Activated CD8-positive, alpha-beta T cell treated with anti-CD3 and anti-CD28 coated beads, Interleukin-2, amount 10 ng/mL, durations not matched to agents 7 days and 5 days (primary cell): ENCODE data around the gene LTBP4. TPM values are rescaled to one million over a fixed set of nuclear protein-coding genes. Genes with fewer than 3 reads are reported as not detected.
A peak's percentile ranks its signal among the peaks of the same experiment; 100 is the strongest.

ENCODE experiments used
- ATAC-seq: fragments of 150-1000 bp; cut with Tn5 transposase; one replicate; pipeline ENCODE4 v1.10.0; 2021; ENCODE audit warnings: moderate library complexity
- CTCF ChIA-PET: fragments of 350-600 bp; sonication (Branson Sonifier 250); formaldehyde crosslinking; loops from one replicate; lab custom pipeline; 2021; ENCODE audit warnings: antibody characterized with exemption; lab: Charles Lee
- POLR2A ChIA-PET: fragments of 350-600 bp; sonication (Branson Sonifier 250); formaldehyde crosslinking; loops from one replicate; lab custom pipeline; 2021; ENCODE audit warnings: antibody characterized with exemption; lab: Charles Lee
- DNase-seq: peaks from one replicate; pipeline ENCODE4 v3.0.0-alpha.2; 2020
- H3K27ac Mint-ChIP-seq: one replicate; pipeline ENCODE4 v1.8.0; 2021; ENCODE audit warnings: mild to moderate bottlenecking, mixed read lengths
- H3K27me3 Mint-ChIP-seq: one replicate; pipeline ENCODE4 v1.8.0; 2021; ENCODE audit warnings: low read depth, mixed read lengths
- H3K36me3 Mint-ChIP-seq: one replicate; pipeline ENCODE4 v1.8.0; 2021; ENCODE audit warnings: low read depth, mixed read lengths
- H3K4me1 Mint-ChIP-seq: one replicate; pipeline ENCODE4 v1.8.0; 2021; ENCODE audit warnings: low read depth, mixed read lengths
- H3K4me3 Mint-ChIP-seq: one replicate; pipeline ENCODE4 v1.8.0; 2021; ENCODE audit warnings: mild to moderate bottlenecking, mixed read lengths
- H3K9me3 Mint-ChIP-seq: one replicate; pipeline ENCODE4 v1.8.0; 2022; ENCODE audit warnings: mixed read lengths; ENCODE audit not compliant: insufficient read depth
- total RNA-seq, 2 experiments: library from RNA; stranded (reverse); gene quantifications; one replicate each; pipeline ENCODE4 v1.2.3, GENCODE V29; 2021

The LTBP4 gene
- total RNA-seq, 2 experiments from 2014 or later, result 54.3 to 54.7 TPM

GRCh38 chr19:40614622-40615411 is 13.6 kb downstream of the LTBP4 start:
- CTCF ChIA-PET, result interaction anchor here (0.7 to 3.8 kb wide), 7 partner anchors 10 to 151 kb away, joined by 3 to 47 read pairs (median 9); partner anchors contain the start of gene LTBP4
- peak; percentile 23 for ATAC-seq
- Mint-ChIP-seq H3K9me3 (no peaks in the 10 kb centered on the region), H3K4me1 (peaks cover 48% of the 10 kb centered on the region), H3K36me3 (peaks cover 4% of the 10 kb centered on the region), H3K27me3 (no peaks in the 10 kb centered on the region), H3K27ac (peak overlapping the region; percentile 94), H3K4me3 (peak overlapping the region; percentile 90)
- POLR2A ChIA-PET, result interaction anchor here (0.6 to 4.3 kb wide), 2 partner anchors 10 to 83 kb away, joined by 3 to 33 read pairs; no protein-coding TSS in a partner anchor
- DNase-seq, result peak; percentile 82

DNA sequence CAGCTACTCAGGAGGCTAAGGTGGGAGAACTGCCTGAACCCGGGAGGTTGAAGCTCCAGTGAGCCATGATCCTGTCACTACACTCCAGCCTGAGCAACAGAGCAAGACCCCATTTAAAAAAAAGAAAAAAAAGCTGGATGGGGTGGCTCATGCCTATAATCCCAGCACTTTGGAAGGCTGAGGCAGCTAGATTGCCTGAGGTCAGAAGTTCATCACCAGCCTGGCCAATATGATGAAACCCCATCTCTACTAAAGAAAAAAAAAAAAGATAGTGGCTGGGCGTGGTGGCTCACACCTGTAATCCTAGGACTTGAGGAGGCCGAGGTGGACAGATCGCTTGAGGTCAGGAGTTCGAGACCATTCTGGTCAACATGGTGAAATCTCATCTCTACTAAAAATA is 15.0 kb downstream of the LTBP4 start:
- ATAC-seq, result no peak
- ChIA-PET POLR2A (interaction anchor here (4.3 kb wide), 1 partner anchor 12 kb away, joined by 33 read pairs; no protein-coding TSS in a partner anchor), CTCF (interaction anchor here (0.9 to 3.8 kb wide), 3 partner anchors 12 to 93 kb away, joined by 3 to 47 read pairs (median 25); no protein-coding TSS in a partner anchor)
- H3K9me3 Mint-ChIP-seq, result no peaks in the 10 kb centered on the region
- peaks cover 6% of the 10 kb centered on the region for H3K36me3 Mint-ChIP-seq
- H3K27me3 Mint-ChIP-seq, result no peaks in the 10 kb centered on the region
- DNase-seq, result no peak
- H3K4me1 Mint-ChIP-seq, result peaks cover 35% of the 10 kb centered on the region
- H3K4me3 Mint-ChIP-seq, result no peak overlapping the region
- H3K27ac Mint-ChIP-seq, result no peak overlapping the region

GRCh38 chr19:40616941-40617340 is 15.8 kb downstream of the LTBP4 start:
- no peak overlapping the region for H3K27ac Mint-ChIP-seq
- ChIA-PET CTCF (interaction anchor here (0.9 to 2.8 kb wide), 2 partner anchors 17 to 94 kb away, joined by 3 to 47 read pairs; no protein-coding TSS in a partner anchor), POLR2A (no interaction called here)

GRCh38 chr19:40617961-40618360 is 16.8 kb downstream of the LTBP4 start:
- POLR2A ChIA-PET, result no interaction called here
- CTCF ChIA-PET, result interaction anchor here (1.4 to 4.8 kb wide), 2 partner anchors 8 to 17 kb away, joined by 3 to 60 read pairs; no protein-coding TSS in a partner anchor
- H3K4me1 Mint-ChIP-seq, result peaks cover 24% of the 10 kb centered on the region
- no peak overlapping the region for H3K4me3 Mint-ChIP-seq
- ATAC-seq (no peak), DNase-seq (no peak)
- H3K27me3 Mint-ChIP-seq, result no peaks in the 10 kb centered on the region
- no peak overlapping the region for H3K27ac Mint-ChIP-seq
- H3K36me3 Mint-ChIP-seq, result peaks cover 13% of the 10 kb centered on the region
- no peaks in the 10 kb centered on the region for H3K9me3 Mint-ChIP-seq

More at GRCh38 chr19:40616941-40617340, 15.8 kb downstream of the LTBP4 start:
- Mint-ChIP-seq H3K4me1 (peaks cover 34% of the 10 kb centered on the region), H3K4me3 (no peak overlapping the region), H3K9me3 (no peaks in the 10 kb centered on the region), H3K36me3 (peaks cover 11% of the 10 kb centered on the region), H3K27me3 (no peaks in the 10 kb centered on the region)
- DNase-seq, result no peak
- no peak for ATAC-seq

- POLR2A ChIA-PET, result interaction anchor here (0.6 kb wide), 1 partner anchor 159 kb away, joined by 3 read pairs; the partner anchor contains the start of gene RAB4B
- CTCF ChIA-PET, result interaction anchor here (1.4 to 4.8 kb wide), 3 partner anchors 10 to 15 kb away, joined by 3 to 60 read pairs (median 5); no protein-coding TSS in a partner anchor
- Mint-ChIP-seq H3K9me3 (no peaks in the 10 kb centered on the region), H3K4me3 (no peak overlapping the region), H3K27me3 (no peaks in the 10 kb centered on the region), H3K27ac (no peak overlapping the region), H3K4me1 (peaks cover 11% of the 10 kb centered on the region), H3K36me3 (peaks cover 13% of the 10 kb centered on the region)
- no peak for DNase-seq
- no peak for ATAC-seq
Measured at GRCh38 chr19:40619333-40620160, 18.4 kb downstream of the LTBP4 start.

DNA sequence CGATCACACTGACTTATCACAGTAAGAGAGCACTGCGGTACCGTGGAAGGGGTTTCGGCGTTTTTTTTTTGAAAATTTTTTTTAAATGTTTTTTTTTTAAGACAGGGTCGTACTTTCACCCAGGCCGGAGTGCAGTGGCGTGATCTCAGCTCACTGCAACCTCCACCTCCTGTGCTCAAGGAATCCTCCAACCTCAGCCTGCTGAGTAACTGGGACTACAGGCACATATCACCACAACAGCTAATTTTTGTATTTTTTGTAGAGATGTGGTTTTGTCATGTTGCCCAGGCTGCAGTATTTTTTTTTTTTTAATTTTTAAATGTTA is 19.0 kb downstream of the LTBP4 start:
- H3K27me3 Mint-ChIP-seq, result no peaks in the 10 kb centered on the region
- no peaks in the 10 kb centered on the region for H3K9me3 Mint-ChIP-seq
- no peak for DNase-seq
- no peak overlapping the region for H3K4me3 Mint-ChIP-seq
- ATAC-seq, result no peak
- CTCF ChIA-PET, result interaction anchor here (1.9 to 4.8 kb wide), 2 partner anchors 14 to 16 kb away, joined by 5 to 60 read pairs; no protein-coding TSS in a partner anchor
- H3K4me1 Mint-ChIP-seq, result peaks cover 9% of the 10 kb centered on the region
- POLR2A ChIA-PET, result no interaction called here
- H3K27ac Mint-ChIP-seq, result no peak overlapping the region
- peaks cover 15% of the 10 kb centered on the region for H3K36me3 Mint-ChIP-seq

DNA sequence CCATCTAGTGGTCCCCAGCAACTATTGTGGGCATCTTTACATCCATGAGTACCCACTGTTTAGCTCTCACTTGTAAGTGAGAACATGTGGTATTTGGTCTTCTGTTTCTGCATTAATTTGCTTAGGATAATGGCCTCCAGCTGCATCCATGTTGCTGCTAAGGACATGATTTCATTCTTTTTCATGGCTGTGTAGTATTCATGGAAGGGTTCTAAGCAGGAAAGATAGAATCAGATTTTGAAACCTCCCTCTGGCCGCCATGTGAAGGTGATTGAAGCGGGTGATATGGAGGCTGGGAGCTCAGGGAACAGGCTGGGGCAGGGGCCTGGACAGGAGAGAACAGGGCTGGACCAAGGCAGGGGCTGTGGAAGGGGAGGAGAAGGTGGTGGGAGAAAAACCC is 20.1 kb downstream of the LTBP4 start:
- Mint-ChIP-seq H3K27ac (no peak overlapping the region), H3K9me3 (no peaks in the 10 kb centered on the region), H3K4me1 (peaks cover 15% of the 10 kb centered on the region), H3K36me3 (peaks cover 18% of the 10 kb centered on the region), H3K4me3 (no peak overlapping the region), H3K27me3 (no peaks in the 10 kb centered on the region)
- ATAC-seq (no peak), DNase-seq (no peak)
- ChIA-PET CTCF (interaction anchor here (1.9 to 4.8 kb wide), 2 partner anchors 13 to 17 kb away, joined by 5 to 60 read pairs; no protein-coding TSS in a partner anchor), POLR2A (interaction anchor here (0.6 kb wide), 1 partner anchor 9 kb away, joined by 3 read pairs; no protein-coding TSS in a partner anchor)

DNA sequence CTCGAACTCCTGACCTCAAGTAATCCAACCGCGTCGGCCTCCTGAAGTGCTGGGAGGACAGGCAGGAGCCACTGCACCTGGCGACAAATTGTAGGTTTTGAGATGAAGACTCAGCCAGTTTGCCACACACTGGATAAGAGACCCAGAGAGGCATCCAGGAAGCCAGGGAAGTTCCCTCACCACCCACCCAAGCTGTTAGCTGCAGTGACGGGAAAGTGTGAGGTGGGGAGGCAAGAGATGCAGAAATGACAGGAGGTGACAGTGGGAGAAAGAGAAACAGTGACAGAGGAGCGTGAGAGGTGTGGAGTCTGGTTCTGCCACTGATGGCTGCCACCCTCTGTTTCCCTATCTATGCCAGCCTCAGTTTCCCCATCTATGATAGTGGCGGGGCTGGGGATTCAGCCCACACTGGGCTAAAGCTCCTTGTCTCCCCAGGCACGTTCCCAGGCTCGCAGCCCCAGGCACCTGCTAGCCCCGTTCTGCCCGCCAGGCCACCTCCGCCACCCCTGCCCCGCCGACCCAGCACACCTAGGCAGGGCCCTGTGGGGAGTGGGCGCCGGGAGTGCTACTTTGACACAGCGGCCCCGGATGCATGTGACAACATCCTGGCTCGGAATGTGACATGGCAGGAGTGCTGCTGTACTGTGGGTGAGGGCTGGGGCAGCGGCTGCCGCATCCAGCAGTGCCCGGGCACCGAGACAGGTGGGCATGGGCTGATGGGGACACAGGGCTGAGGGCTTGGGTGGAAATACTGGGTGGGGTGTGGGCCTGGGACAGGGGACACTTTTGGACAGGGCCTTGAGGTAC is 21.0 kb downstream of the LTBP4 start:
- H3K9me3 Mint-ChIP-seq, result no peaks in the 10 kb centered on the region
- ChIA-PET POLR2A (no interaction called here), CTCF (interaction anchor here (3.2 to 4.8 kb wide), 2 partner anchors 12 kb away, joined by 22 to 60 read pairs; no protein-coding TSS in a partner anchor)
- H3K4me1 Mint-ChIP-seq, result peaks cover 16% of the 10 kb centered on the region
- ATAC-seq, result no peak
- H3K4me3 Mint-ChIP-seq, result no peak overlapping the region
- no peak for DNase-seq
- H3K36me3 Mint-ChIP-seq, result peaks cover 18% of the 10 kb centered on the region
- no peak overlapping the region for H3K27ac Mint-ChIP-seq
- H3K27me3 Mint-ChIP-seq, result no peaks in the 10 kb centered on the region

DNA sequence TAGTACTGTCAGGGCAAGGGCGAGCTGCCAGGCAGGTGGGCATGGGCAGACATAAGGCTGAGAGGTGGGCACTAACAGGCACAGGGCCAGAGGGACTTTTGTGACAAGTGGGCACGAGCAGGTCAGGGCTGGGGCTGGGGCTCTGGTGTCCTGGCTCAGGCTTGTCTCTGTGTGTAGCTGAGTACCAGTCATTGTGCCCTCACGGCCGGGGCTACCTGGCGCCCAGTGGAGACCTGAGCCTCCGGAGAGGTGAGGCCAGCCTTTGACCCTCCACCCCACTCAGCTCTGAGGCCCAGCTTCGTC is 21.6 kb downstream of the LTBP4 start:
- ChIA-PET POLR2A (no interaction called here), CTCF (interaction anchor here (3.2 kb wide), 1 partner anchor 11 kb away, joined by 22 read pairs; no protein-coding TSS in a partner anchor)
- no peak for ATAC-seq
- Mint-ChIP-seq H3K9me3 (no peaks in the 10 kb centered on the region), H3K27ac (no peak overlapping the region), H3K27me3 (no peaks in the 10 kb centered on the region), H3K36me3 (peaks cover 18% of the 10 kb centered on the region), H3K4me1 (peaks cover 16% of the 10 kb centered on the region), H3K4me3 (no peak overlapping the region)
- no peak for DNase-seq

- Mint-ChIP-seq H3K27ac (no peak overlapping the region), H3K27me3 (no peaks in the 10 kb centered on the region), H3K4me3 (no peak overlapping the region), H3K36me3 (peaks cover 18% of the 10 kb centered on the region), H3K9me3 (no peaks in the 10 kb centered on the region), H3K4me1 (peaks cover 16% of the 10 kb centered on the region)
- peak; percentile 35 for ATAC-seq
- DNase-seq, result no peak
- ChIA-PET POLR2A (interaction anchor here (0.6 kb wide), 1 partner anchor 175 kb away, joined by 3 read pairs; the partner anchor contains the start of gene EGLN2), CTCF (interaction anchor here (1.4 to 3.2 kb wide), 2 partner anchors 11 to 92 kb away, joined by 3 to 22 read pairs; no protein-coding TSS in a partner anchor)
Measured at GRCh38 chr19:40623403-40624251, 22.5 kb downstream of the LTBP4 start.
